ENCODE measurements around the gene COPZ2. TPM values are rescaled to one million over a fixed set of nuclear protein-coding genes. Genes with fewer than 3 reads are reported as not detected.

The COPZ2 gene
- polyA plus RNA-seq, 1 of the 3 experiments (the other 2 are of a cell fraction) = 36.9 TPM

DNA sequence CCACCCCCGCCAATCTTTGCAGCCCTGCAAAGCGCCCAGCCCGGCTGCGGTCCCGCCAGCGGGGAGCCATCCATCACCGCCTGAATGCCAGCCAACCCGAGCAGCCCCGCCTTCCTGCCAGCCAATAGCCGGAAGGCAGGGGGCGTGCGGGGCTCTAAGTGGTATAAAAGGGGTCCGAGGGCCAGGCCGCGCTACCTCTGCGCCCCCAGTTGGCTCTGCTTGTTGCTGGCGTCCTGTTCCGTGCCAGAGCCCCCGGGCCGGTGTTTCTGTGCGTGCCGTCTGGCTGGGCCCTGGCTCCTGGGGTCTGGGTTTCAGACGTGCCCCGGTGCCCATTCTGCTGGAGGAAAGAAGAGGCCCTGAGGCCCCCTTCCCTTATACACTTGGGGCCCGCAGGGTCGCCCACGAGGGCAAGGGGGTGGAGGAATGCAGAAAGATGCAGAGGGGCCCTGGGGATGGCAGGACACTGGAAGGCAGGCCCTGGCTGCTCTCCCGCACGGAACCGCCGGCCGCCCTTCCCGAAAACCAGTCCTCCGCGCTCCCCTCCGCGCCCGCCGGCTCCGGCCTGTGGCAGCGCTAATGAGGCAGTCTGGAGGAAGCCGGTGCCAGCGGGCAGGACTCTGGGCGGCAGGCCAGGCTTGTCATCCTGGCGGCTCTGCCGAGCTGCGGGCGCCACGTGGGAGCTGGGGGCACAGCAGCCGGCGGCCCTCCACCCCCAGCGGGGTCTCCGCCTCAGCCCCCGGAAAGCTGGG, 14.0 kb downstream of the COPZ2 start (continued):
- TF ChIP-seq FOSL2 (IDR thresholded peaks at IDR 0.05; ENCODE audit: borderline replicate concordance, low read depth) (no peak), EZH2phosphoT487 (IDR thresholded peaks at IDR 0.05; ENCODE audit: borderline replicate concordance, low read depth) (no peak), SMC3 (IDR thresholded peaks at IDR 0.05; ENCODE audit: low read depth, low read length) (no peak), JUND (IDR thresholded peaks at IDR 0.05) (no peak; the same call in 1 of the 2 replicates)
- TF ChIP-seq, protein P1, sequence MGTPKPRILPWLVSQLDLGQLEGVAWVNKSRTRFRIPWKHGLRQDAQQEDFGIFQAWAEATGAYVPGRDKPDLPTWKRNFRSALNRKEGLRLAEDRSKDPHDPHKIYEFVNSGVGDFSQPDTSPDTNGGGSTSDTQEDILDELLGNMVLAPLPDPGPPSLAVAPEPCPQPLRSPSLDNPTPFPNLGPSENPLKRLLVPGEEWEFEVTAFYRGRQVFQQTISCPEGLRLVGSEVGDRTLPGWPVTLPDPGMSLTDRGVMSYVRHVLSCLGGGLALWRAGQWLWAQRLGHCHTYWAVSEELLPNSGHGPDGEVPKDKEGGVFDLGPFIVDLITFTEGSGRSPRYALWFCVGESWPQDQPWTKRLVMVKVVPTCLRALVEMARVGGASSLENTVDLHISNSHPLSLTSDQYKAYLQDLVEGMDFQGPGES (IDR thresholded peaks at IDR 0.05; ENCODE audit: low read depth, low read length) = no peak
- TF ChIP-seq, protein P2, sequence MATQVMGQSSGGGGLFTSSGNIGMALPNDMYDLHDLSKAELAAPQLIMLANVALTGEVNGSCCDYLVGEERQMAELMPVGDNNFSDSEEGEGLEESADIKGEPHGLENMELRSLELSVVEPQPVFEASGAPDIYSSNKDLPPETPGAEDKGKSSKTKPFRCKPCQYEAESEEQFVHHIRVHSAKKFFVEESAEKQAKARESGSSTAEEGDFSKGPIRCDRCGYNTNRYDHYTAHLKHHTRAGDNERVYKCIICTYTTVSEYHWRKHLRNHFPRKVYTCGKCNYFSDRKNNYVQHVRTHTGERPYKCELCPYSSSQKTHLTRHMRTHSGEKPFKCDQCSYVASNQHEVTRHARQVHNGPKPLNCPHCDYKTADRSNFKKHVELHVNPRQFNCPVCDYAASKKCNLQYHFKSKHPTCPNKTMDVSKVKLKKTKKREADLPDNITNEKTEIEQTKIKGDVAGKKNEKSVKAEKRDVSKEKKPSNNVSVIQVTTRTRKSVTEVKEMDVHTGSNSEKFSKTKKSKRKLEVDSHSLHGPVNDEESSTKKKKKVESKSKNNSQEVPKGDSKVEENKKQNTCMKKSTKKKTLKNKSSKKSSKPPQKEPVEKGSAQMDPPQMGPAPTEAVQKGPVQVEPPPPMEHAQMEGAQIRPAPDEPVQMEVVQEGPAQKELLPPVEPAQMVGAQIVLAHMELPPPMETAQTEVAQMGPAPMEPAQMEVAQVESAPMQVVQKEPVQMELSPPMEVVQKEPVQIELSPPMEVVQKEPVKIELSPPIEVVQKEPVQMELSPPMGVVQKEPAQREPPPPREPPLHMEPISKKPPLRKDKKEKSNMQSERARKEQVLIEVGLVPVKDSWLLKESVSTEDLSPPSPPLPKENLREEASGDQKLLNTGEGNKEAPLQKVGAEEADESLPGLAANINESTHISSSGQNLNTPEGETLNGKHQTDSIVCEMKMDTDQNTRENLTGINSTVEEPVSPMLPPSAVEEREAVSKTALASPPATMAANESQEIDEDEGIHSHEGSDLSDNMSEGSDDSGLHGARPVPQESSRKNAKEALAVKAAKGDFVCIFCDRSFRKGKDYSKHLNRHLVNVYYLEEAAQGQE (IDR thresholded peaks at IDR 0.05; ENCODE audit: low read depth, low read length) = no peak

- Histone ChIP-seq H3K36me3 (replicated peaks in 1 of 2; ENCODE audit: control insufficient read depth in 1 of 2, insufficient read depth in 2 of 2, low read length in 1 of 2) (no peaks in the 10 kb centered on the region), H3K9me2 (no peaks in the 10 kb centered on the region), H4K20me1 (ENCODE audit: insufficient read depth) (no peaks in the 10 kb centered on the region), H3K4me1 (ENCODE audit: control insufficient read depth in 1 of 2, insufficient read depth in 2 of 2, low read depth in 1 of 2, low read length in 1 of 2) (peaks cover 25 to 36% of the 10 kb centered on the region in 2 experiments; a peak in 3 of 4 replicates), H3K9me3 (no peaks in the 10 kb centered on the region), H3K4me2 (peak overlapping the region; percentile 100), H3K4me3 (ENCODE audit: low read depth in 2 of 2, low read length in 1 of 2) (no peak overlapping the region), H2AFZ (ENCODE audit: low read depth) (peak overlapping the region; percentile 95; the same call in 1 of the 2 replicates), H3K79me2 (ENCODE audit: insufficient read depth) (no peaks in the 10 kb centered on the region), H3K27me3 (ENCODE audit: insufficient read depth) (no peaks in the 10 kb centered on the region), H3K27ac (ENCODE audit: low read depth in 2 of 2, low read length in 1 of 2) (peak overlapping the region in 1 of 2 experiments; percentile 88; a peak in 1 of 4 replicates), H3K9ac (no peak overlapping the region), H3F3A (replicated peaks; ENCODE audit: insufficient read depth) (peaks cover 46% of the 10 kb centered on the region)
- 65% methylated on average over 6 of the region's 6 CpGs for WGBS (ENCODE audit: low lambda C conversion rate)
- no peak for TF ChIP-seq FOSL2 (IDR thresholded peaks at IDR 0.05; ENCODE audit: borderline replicate concordance, low read depth)
- TF ChIP-seq TEAD4 (IDR thresholded peaks at IDR 0.05; ENCODE audit: borderline replicate concordance, insufficient read depth) = no peak
- TF ChIP-seq, protein P3, sequence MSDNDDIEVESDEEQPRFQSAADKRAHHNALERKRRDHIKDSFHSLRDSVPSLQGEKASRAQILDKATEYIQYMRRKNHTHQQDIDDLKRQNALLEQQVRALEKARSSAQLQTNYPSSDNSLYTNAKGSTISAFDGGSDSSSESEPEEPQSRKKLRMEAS (IDR thresholded peaks at IDR 0.05; ENCODE audit: low read depth) = no peak
- TF ChIP-seq GATA2 (CRISPR knock-in tag; IDR thresholded peaks at IDR 0.05) = no peak
- TF ChIP-seq NRF1 (IDR thresholded peaks at IDR 0.05; ENCODE audit: low read depth, low read length) = no peak
- TF ChIP-seq SIN3A (IDR thresholded peaks at IDR 0.05; ENCODE audit: borderline replicate concordance, low read depth, low read length) = no peak
- no peak for TF ChIP-seq ELF1 (IDR thresholded peaks at IDR 0.05)
- no peak for TF ChIP-seq CHD2 (IDR thresholded peaks at IDR 0.05; ENCODE audit: low read length, partially characterized antibody)
- TF ChIP-seq FOXJ3 (CRISPR knock-in tag; IDR thresholded peaks at IDR 0.05) = no peak
- no peak for TF ChIP-seq USF2 (IDR thresholded peaks at IDR 0.05; ENCODE audit: borderline replicate concordance, low read depth, low read length)
- no peak for TF ChIP-seq NFIC (IDR thresholded peaks at IDR 0.05; ENCODE audit: borderline replicate concordance)
- TF ChIP-seq TAF1 (IDR thresholded peaks at IDR 0.05; ENCODE audit: borderline replicate concordance, low read depth, low read length) = no peak
- TF ChIP-seq MXI1 (IDR thresholded peaks at IDR 0.05; ENCODE audit: low read depth, low read length) = no peak
- CTCF ChIA-PET = interaction anchor here (14.6 to 31.3 kb wide), 3 partner anchors 36 to 72 kb away, joined by 496 to 1752 read pairs (median 1200); partner anchors contain the start of genes CDK5RAP3, NFE2L1, PNPO and PRR15L
- peak; percentile 3 for DNase-seq
- POLR2A ChIA-PET = no interaction called here
Observed at GRCh38 chr17:48022901-48023300, 14.7 kb downstream of the COPZ2 start.

Measured in SK-N-SH (cell line).